Anterior cingulate cortex (tissue), 58 donors: Measurements from ENCODE around the gene HSPA9.
"Not testable (repeated sequence)": the region's sequence is repeated elsewhere in the genome, so short reads cannot be mapped to it uniquely, and the experiment has no call there.

Source experiments
- DNase-seq, 58 donors: peaks; one replicate each; lab custom pipeline; 2025; lab: John Stamatoyannopoulos, UW

HSPA9 gene

GRCh38 chr5:138538943-138539627 lies 36.1 kb downstream of the HSPA9 start:
- no peak for DNase-seq

- DNase-seq, result peak in 1 of 58 donors; percentile 10
Observed at GRCh38 chr5:138536665-138537315, 38.4 kb downstream of the HSPA9 start.

GRCh38 chr5:138536215-138536614 lies 39.0 kb downstream of the HSPA9 start:
- no peak for DNase-seq

- DNase-seq, result no peak
Observed at GRCh38 chr5:138533973-138534941, 40.9 kb downstream of the HSPA9 start.

GRCh38 chr5:138529812-138530211 lies 45.4 kb downstream of the HSPA9 start:
- DNase-seq, result no peak

GRCh38 chr5:138528744-138529469 lies 46.3 kb downstream of the HSPA9 start:
- no peak for DNase-seq

GRCh38 chr5:138528208-138528607 lies 47.0 kb downstream of the HSPA9 start:
- no peak for DNase-seq

- DNase-seq, result no peak
Observed at GRCh38 chr5:138527170-138527569, 48.0 kb downstream of the HSPA9 start.

- no peak for DNase-seq
Observed at GRCh38 chr5:138523406-138523805, 51.8 kb downstream of the HSPA9 start.

- no peak for DNase-seq
Observed at GRCh38 chr5:138520971-138521370, 54.2 kb downstream of the HSPA9 start.

GRCh38 chr5:138517437-138517836 lies 57.8 kb downstream of the HSPA9 start:
- no peak for DNase-seq

- DNase-seq, result no peak
Observed at GRCh38 chr5:138515556-138516245, 59.5 kb downstream of the HSPA9 start.

GRCh38 chr5:138514021-138514420 lies 61.2 kb downstream of the HSPA9 start:
- no peak for DNase-seq

- no peak for DNase-seq
Observed at GRCh38 chr5:138508958-138509357, 66.2 kb downstream of the HSPA9 start.

GRCh38 chr5:138507485-138507884 lies 67.7 kb downstream of the HSPA9 start:
- not testable (repeated sequence) for DNase-seq

- no peak for DNase-seq
Observed at GRCh38 chr5:138506370-138507306, 68.6 kb downstream of the HSPA9 start.

- DNase-seq, result peak in 27 of 58 donors; percentile 6 to 70 (median 20)
Observed at GRCh38 chr5:138504799-138505198, 70.4 kb downstream of the HSPA9 start.
